Activated CD8-positive, alpha-beta memory T cell treated with anti-CD3 and anti-CD28 coated beads for 24 hours (primary cell): ENCODE data around the gene PPP1R14B.

Source experiments
- DNase-seq: peaks from one replicate; pipeline ENCODE4 v3.0.0-alpha.2; 2020

Gene PPP1R14B

DNA sequence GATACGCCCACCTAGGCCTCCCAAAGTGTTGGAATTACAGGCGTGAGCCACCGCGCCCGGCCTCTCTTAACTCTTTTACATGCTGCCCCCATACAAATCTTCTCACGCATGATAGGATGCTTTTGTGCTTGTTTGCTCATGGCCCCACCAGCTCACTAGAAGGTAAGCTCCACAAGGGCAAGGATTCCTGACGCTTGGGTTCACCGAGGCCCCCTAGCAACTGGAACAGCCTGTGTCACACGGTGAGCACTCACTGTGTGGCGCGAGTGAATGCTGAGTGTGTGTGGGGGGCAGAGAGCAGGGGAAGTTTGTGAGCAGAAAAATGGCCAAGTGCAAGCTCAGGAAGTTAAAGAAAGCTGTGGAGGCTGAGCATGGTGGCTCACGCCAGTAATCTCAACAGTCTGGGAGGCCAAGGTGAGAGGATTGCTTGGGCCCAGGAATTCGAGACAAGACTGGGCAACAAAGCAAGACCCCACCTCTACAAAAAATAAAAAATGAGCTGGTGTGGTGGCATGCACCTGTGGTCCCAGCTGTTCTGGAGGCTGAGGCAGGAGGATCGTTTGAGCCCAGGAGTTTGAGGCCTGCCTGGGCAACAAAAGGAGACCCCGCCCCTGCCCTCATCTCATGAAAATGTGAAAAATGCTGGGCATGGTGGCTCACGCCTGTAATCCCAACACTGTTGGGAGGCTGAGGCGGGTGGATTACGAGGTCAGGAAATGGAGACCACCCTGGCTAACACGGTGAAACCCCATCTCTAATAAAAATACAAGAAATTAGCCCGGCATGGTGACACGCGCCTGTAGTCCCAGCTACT is 35.4 kb upstream of the PPP1R14B start:
- no peak for DNase-seq

DNA sequence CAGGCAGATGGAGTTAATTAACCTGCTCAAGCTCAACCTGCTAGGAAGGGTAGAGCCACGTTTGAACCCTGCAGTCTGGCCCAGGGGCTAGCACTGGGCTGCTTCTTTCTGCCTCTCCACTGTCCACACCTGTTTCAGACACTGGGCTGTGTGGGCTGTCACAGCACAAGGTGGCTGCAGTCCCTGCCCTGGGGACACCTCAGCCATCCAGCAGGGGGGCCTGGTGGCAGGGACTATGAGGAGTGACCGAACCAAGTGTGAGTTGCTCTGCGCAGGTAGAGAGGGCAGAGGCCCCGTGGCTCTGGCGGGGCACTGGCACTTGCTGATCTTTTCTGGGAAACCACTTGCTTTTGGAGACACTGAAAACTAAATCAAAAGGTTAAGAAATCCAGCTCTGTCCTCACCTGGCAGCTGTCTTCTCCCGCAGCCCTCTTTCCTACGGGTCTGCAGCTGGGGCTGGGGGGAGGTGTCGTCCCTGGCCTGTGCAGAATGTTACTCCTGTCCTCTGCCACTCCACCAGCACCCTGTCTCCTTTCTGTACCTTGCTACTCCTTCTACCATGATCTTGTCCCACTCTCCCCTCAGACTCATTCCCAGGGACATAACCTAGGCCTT is 31.9 kb upstream of the PPP1R14B start:
- no peak for DNase-seq

DNA sequence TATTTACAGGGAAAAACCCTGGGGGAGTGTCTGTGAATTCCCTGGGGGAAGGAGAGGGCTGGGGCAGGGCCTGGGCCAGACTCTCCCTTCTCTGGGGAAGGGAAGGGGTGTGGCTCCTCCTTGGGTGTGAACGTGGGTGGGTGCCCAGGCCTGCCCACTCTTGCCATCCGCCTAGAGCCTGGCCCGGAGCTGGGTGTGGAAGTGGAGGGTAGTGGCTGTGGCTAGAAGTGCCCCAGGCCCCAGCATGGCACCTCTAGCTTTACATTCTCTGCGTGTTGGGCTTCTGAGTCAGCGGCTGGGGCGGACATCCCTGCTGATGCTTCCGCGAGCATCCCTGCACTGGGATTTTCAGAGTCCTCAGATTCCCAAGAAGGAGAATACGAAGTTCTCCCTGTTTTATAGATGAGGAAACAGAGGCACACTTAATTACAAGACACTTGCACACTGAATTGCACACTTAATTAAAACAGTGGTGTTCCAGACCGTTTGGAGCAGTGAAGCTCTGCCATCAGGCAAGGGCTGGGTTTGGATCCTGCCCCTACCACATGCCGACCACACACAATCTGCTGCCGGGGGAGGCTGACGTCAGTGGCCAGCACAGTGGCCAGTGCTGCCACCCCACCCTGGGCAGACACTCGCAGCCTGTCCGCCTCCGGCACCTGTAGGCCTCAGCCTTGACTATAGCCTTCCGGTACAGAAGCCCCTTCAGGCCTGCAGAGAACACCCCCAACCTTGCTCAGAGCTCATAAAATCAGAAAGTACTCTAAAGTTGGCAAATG is 30.1 kb upstream of the PPP1R14B start:
- DNase-seq = no peak

DNA sequence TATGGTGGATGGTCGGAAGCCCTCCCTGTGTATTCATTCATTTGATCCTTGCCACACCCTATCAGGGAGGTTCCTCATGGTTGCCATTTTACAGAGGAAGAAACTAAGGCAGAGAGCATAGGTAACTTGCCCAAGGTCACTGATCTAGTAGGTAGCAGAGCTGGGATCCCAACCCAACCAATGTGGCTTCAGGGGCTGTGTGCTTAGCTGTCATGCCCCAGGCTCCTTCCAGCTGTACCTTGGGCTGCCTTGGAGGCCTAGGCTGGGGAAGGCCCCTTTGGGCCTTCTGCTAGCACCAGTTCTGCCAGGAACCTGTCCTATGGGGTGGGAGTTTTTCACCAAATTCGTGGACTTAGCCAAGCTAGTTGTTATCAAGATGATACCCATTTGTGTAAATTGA is 29.1 kb upstream of the PPP1R14B start:
- no peak for DNase-seq

DNA sequence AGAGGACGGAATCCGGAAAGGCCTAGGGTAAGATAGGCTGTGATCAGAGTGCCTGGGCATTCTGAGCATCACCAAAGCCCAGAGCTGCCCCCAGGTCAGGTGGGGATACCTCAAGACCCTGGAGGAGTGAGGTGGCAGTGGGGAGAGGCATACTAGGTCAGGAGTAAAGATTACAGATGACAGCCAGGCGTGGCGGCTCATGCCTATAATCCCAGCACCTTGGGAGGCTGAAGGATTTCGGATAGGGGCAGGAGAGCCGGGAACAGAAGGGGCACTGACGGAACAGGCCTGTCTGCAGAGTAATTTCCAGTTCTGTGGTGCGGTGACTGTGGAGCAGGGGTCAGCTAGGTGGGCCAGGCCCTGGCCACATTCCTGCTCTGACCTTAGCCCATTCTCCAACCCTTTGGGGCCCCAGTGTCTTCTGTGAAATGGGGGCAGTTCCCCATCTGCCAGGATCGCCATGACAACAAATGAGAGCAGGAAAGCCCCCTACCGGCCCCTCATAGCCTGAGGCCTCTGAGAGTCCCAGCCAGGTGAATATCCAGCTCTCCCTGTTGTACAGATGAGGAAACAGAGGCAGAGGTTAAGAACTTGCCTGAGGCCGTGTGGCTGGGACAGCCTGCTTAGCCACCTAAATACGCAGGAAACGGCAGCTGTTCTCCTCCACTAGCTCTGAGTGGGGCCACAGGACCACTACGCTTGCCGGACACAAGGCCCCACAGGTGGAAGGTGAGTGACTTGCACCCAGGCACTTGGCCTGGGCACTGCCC is 28.5 kb upstream of the PPP1R14B start:
- DNase-seq = no peak

DNA sequence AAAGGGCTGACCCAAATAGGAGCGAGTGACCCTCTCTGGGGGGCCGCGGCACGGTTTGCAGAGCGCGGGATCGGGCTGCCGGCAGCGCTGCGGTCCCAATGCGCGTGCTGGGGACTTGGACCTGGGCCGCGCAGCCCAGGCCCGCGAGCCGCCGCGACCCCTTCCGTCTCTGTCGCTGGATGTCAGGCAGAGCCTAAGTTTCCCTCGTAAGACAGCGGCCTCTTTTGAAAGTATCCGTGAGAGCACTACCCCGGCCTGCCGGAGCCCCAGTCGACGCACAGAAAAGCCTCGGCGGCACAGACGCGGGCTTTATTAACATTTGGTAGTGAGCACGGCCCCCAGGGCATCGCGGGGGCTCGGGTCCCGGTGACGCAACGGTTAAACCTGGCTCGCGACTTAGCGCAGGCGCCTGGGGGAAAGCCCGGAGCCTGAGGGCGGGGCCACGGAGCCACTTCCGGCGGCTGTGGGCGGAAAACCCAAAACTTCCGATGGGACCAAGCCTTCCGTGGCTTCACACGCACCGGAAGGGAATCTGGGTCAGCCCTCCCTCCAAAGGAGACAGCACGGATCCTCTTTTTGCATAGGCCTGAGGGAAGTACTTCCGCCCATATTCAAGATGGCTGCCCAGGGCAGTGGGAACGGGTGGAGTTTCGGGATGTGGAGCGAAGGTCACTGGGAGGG is 22.9 kb upstream of the PPP1R14B start:
- DNase-seq = peak; percentile 99

DNA sequence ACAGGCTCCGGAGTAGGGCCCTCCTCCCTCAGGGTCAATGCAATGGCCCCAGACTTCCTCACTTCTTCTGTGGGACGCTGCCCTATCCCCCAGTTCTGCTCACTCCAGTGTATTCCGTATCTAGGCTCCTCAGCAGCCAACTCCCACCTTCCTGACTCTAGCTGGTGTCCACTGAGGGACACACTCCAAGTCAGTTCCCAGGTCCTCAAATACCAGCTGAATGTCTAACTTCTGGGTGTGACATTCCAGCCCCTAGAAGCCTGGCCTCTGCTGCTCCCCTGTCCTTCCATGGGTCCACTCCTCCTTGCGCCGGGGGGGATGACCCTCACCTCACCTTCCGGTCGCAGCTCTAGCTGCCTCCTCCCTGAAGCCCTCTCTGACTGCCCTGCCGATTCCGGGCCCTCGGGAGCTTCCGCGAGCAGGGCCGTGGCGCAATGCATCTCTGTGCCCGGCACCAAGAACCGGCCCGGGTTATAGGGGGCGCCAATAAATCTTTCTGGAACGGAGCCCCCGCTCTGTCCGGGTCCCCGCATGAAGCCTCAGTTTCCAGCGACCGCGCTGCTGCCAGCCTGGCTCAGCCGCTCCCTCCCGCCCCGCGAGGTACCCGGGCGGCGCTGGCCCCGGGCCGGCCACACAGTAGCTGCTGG is 22.3 kb upstream of the PPP1R14B start:
- no peak for DNase-seq

DNA sequence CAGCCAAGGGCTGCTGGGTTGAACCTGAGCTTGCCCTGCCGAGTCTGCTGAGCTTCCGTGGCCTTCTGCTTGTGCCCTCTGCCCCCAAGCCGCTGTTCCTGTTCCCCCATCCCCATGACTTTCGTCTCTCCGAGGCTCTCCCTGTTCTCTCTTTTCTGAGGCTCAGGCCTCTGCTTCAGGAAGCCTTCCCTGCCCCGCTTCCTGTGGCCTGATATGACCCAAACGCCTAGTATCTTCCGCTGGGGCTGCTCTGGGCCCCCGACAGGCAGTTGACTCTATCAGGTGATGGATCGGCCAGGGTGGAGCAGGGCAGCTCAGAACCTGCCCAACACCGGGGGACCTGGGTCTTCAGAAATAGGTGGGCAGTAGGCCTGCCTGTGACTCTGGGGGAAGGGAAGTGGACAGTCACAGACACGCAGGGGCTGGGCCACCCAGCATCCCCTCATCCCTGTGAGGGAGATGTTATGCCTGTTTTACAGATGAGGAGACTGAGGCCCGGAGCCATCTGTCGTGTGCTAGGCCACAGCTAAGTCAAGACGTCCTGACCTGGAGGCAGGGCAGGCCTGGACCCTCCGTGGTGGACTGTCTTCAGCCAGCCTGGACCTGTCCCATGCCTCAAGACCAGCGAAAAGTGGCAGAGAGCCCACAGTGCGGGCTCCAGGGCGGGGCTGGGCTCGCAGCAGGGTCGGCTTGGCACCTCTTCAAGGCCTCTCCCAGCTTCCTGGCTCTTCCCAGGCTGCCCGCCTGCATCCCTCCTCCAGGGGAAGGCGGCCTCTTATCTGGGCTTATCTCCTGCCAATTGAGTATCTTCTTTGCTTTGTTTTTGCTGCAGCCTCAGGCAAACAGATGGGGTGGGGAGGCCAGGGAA is 21.5 kb upstream of the PPP1R14B start:
- DNase-seq = no peak

DNA sequence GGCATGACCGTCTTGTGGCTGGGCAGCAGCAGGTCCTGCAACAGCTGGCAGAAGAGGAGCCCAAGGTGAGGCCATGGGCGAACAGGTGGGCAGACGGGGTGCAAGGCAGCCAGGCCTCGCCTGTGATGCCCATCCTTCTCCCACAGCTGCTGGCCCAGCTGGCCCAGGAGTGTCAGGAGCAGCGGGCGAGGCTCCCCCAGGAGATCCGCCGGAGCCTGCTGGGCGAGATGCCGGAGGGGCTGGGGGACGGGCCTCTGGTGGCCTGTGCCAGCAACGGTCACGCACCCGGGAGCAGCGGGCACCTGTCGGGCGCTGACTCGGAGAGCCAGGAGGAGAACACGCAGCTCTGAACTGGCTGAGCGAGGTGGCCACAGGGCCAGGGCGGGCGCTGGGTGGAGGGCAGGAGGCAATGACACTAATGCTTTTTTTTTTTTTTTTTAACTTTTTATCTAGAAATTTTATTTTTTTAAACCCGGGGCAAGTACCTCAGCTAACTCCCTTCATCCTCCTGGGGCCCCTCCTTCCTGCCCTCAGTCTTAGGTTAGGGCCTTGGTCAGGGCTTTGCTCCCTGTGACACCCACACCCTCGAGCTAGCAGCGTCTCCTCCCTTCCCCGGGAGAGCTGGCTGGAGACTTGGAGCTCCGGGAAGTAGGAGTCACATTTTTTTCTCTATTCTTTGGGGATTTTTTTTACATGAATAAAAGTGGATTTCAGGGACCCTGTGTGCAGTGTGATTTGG is 20.6 kb upstream of the PPP1R14B start:
- DNase-seq = no peak

DNA sequence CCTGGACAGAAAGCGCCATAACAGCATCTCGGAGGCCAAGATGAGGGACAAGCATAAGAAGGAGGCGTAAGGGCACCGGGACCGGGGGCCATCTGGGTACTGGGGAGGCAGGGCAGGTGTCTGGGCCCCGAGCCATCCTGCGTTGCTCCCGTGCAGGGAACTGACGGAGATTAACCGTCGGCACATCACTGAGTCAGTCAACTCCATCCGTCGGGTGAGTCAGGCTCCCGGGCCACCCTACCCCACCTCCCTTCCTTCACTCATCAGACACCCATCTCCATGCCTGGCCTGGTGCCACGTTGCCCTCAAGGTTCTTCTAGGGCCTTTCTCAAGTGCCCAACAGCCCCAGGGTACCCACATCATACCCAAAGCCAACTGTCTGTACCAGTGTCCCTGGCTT is 19.6 kb upstream of the PPP1R14B start:
- DNase-seq = no peak

DNA sequence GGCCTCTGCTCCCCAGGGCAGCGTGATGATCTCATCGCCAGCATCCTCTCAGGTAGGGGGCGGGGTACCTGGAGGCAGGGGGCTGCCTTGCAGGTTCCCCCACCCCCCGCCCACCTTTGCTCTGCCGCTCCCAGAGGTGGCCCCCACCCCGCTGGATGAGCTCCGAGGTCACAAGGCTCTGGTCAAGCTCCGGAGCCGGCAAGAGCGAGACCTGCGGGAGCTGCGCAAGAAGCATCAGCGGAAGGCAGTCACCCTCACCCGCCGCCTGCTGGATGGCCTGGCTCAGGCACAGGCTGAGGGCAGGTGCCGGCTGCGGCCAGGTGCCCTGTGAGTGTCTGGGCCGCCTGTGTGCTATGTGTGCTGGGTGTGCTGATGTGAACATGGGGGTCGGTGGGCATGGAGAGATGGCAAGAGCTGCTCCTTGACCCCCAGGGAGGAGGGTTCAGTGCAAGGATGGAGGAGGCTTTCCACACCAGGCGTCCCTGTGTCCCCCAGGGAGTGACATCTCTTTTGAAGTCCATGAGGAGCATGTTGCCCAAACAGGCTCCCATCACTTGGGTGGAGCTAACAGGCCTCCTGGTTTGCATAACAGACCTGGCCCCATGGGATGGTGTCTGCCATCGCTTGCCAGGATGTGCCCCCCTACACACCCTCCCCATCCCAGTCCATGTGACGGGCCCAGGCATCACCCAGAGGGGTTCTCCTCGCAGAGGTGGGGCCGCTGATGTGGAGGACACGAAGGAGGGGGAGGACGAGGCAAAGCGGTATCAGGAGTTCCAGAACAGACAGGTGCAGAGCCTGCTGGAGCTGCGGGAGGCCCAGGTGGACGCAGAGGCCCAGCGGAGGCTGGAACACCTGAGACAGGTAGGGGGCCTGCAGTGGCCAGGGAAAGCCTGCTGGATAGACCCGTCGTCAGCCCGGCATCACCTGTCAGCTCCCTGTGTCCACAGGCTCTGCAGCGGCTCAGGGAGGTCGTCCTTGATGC is 18.7 kb upstream of the PPP1R14B start:
- DNase-seq = no peak

DNA sequence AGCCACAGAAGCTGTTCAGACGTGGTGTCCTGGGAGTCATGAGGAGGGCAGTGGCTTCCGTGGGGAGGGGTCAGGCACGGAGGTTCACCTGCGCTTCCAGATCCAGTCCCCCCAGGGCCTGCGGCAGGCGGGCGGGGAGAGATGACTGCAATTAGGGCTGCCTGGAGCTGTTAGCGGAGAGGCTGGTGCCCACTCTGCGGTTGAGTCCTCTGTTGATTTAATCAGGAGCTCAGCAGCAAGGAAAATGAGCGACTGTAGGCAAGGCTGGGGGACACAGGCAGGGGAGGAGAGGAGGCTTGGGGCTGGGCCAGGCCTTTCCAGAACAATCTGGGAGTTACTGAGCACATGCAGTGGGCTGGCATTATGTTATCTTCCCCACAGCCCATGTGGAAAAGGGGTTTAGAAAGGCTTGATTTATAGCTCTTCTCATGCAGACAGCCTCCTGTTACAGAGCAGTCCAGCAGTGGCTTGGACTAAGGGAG is 17.7 kb upstream of the PPP1R14B start:
- DNase-seq = no peak

DNA sequence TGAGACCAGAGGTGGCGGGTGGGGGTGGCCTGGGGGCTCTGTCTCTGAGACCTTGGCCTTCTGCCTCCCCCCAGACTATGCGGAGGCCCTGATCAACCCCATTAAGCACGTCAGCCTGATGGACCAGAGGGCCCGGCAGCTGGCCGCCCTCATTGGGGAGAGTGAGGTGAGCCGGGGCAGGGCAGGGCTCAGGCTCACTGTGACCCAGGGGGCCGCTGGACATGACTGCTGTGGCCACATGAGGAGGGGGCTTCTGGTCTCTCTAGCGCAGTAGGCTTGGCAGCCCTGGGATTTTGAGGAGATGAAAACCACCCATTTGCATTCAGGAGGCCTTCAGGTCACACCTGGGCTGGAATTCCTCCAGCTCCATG is 17.2 kb upstream of the PPP1R14B start:
- DNase-seq = no peak

DNA sequence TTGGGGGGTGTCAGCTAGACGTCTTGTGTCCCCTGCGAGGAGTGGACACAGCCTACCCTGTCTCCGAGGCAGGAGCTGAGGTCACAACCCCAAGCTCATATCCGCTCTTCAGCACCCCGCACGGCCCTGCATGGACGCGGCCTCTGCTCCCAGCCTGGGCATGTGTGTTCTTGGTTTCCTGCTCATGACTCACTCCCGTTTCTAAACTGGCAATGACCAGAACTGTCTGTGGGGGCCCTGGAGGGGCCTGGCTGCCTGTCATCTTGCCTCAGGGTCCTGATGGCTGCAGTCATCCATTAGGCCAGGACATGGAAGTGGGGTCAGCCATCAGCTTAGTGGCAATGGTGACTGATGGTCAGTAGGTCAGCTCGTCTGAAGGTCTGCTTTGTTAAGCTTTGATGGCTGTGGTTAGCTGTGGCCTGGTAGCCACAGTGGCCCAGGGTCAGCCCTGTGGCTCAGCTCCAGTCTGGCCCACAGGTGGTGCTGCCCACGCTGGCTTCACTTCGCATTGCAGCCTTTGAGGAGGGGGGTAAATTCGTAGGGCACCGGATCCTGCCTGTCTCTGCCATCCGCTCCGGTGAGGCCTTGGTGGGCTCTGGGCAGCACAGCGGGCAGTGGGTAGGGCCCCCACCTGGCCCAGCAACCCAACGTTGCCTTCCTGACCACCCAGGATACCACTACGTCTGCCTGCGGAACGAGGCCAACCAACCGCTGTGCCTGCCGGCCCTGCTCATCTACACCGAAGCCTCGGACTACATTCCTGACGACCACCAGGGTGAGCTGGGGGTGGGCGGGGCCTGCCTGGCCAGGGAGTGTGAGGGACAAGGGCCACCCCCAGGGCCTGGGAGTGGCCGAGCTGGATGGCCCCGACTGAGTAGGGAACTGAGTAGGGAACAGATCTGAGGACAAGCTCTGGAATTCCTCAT is 16.5 kb upstream of the PPP1R14B start:
- no peak for DNase-seq

DNA sequence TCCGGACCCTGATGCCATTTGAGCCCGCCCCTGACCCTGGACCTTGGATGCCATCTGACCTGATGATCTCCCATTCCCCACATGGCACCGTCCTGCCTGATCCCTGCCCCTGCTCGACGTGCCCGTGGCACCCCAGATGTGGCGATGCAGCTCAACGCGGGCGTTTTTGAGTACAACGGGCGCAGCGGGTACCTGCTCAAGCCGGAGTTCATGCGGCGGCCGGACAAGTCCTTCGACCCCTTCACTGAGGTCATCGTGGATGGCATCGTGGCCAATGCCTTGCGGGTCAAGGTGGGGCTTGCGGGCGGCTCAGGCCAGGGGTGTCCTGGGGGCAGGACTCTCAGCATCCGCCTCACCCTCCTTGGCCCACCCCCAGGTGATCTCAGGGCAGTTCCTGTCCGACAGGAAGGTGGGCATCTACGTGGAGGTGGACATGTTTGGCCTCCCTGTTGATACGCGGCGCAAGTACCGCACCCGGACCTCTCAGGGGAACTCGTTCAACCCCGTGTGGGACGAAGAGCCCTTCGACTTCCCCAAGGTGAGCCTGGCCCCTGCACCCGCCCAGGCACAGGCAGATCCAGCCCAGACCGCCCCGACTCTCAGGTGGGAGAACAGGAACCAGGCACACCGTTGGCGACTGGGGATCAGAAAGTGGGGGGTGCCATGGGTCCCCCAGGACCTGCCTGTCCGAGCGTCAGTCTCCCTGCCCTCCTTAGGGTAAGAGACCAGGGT is 15.7 kb upstream of the PPP1R14B start:
- DNase-seq = no peak

DNA sequence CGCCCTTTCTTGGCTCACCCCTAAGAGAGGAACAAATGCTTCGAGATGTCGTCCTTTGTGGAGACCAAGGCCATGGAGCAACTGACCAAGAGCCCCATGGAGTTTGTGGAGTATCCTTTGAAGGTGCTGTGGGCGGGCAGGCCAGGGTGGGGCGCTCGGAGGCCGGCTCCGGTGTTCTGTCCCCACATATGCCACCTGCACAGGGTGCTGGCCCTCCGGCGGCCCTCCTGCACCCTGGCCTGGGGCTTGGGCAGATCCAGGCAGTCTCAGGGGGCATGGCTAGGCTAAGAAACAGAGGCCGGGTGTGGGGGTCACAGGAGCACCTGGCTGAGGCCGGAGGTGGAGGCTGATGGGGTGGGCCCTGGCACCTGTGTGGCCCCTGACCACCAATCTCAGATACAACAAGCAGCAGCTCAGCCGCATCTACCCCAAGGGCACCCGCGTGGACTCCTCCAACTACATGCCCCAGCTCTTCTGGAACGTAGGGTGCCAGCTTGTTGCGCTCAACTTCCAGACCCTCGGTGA is 14.9 kb upstream of the PPP1R14B start:
- DNase-seq = no peak
